ENCODE data around the gene METTL26. TPM values are rescaled to one million over a fixed set of nuclear protein-coding genes. Genes with fewer than 3 reads are reported as not detected.

The METTL26 gene
- total and polyA plus RNA-seq, 9 of the 15 experiments (the other 6 are each of a cell fraction or from before 2014, with no cell fraction given), result 7.3 to 262 (median 80.9) TPM

DNA sequence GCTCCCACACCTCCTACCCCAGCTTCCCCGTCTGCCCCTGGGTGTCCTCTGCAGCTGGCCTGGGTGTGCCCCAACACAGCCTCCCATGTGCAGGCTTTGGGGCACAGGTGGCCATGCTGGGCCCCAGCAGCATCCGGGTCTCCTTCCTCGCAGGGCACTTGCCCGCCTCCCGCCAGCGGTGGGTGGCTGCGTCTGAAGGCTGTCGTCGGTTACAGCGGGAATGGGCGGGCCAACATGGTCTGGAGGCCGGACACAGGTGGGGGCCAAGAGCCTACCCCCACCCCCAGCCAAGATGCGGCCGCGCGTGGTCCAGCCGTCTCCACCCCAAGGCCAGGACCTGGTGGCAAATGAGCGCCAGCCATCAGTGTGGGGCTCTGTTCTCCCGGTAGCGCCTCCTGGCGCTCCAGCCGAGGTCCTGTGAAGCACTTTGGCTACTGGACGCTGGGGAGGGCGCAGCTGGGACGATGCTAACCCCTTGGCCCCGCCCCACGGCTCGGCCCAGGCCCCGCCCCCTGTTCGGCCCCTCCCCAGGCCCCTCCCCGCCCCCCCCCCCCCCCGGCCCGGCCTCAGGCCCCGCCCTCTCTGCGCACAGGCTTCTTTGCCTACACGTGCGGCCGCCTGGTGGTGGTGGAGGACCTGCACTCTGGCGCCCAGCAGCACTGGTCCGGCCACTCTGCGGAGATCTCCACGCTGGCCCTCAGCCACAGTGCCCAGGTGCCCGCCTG lies 24.5 kb upstream of the METTL26 start (continued):
- TF ChIP-seq POLR2G (IDR thresholded peaks at IDR 0.05; ENCODE audit: low read depth, low read length), result peak; percentile 83
- TF ChIP-seq HCFC1 (IDR thresholded peaks at IDR 0.05; ENCODE audit: low read depth, low read length), result peak; percentile 49
- TF ChIP-seq TFAP4 (CRISPR knock-in tag; IDR thresholded peaks at IDR 0.05; ENCODE audit: borderline replicate concordance), result peak; percentile 94
- no peak for TF ChIP-seq EWSR1 (IDR thresholded peaks at IDR 0.05; ENCODE audit: borderline replicate concordance, low read depth, partially characterized antibody)
- no peak for TF ChIP-seq ZBTB26 (CRISPR knock-in tag; IDR thresholded peaks at IDR 0.05)
- no peak for TF ChIP-seq HNRNPLL (IDR thresholded peaks at IDR 0.05; ENCODE audit: low read depth, low read length, poor library complexity, severe bottlenecking)
- TF ChIP-seq JUND (IDR thresholded peaks at IDR 0.05; ENCODE audit: borderline replicate concordance, low read depth, low read length), result peak; percentile 6; the same call in 1 of the 2 replicates
- peak; percentile 30; the same call in 1 of the 3 replicates for TF ChIP-seq JUND (tag; IDR thresholded peaks at IDR 0.05; ENCODE audit: borderline replicate concordance, low read depth, low read length)
- peak; percentile 82; the same call in 1 of the 2 replicates for TF ChIP-seq HDGF (IDR thresholded peaks at IDR 0.05)
- TF ChIP-seq CREM (IDR thresholded peaks at IDR 0.05; ENCODE audit: low read depth), result peak; percentile 50; the same call in 1 of the 2 replicates
- peak; percentile 84 for TF ChIP-seq ZNF740 (CRISPR knock-in tag; IDR thresholded peaks at IDR 0.05)
- peak in 1 of 2 experiments; percentile 94; a peak in 2 of 4 replicates for TF ChIP-seq ZNF740 (tag; IDR thresholded peaks at IDR 0.05)
- peak; percentile 88 for TF ChIP-seq MAX (CRISPR knock-in tag; IDR thresholded peaks at IDR 0.05)
